A549 (cell line): Measurements from ENCODE around the gene GATAD2A.

ENCODE experiments used
- BHLHE40 ChIP-seq: IDR thresholded peaks from 2 replicates; pipeline ENCODE4 v1.6.1; 2012; ENCODE audit warnings: low read depth, low read length, inconsistent platforms
- CEBPB ChIP-seq, 2 experiments: fragments of >200 bp in 1 of 2; sonication (Bioruptor Twin) in 1 of 2; formaldehyde crosslinking in 1 of 2; IDR thresholded peaks; 2 replicates each; pipeline ENCODE4 v1.6.1; 2012 to 2016
- CHD2 ChIP-seq: fragments of 150-350 bp; IDR thresholded peaks from 2 replicates; pipeline ENCODE4 v1.6.1; 2014; ENCODE audit warnings: low read length; ENCODE audit not compliant: partially characterized antibody
- CTCF ChIP-seq: fragments of >200 bp; sonication (Bioruptor Twin); formaldehyde crosslinking; IDR thresholded peaks from 3 replicates; pipeline ENCODE4 v1.5.1; 2016
- ESRRA ChIP-seq: fragments of 150-350 bp; IDR thresholded peaks from 2 replicates; pipeline ENCODE4 v1.6.1; 2014; ENCODE audit warnings: mild to moderate bottlenecking, low read length, borderline replicate concordance
- MYC ChIP-seq: IDR thresholded peaks from 2 replicates; pipeline ENCODE4 v1.6.1; 2012; ENCODE audit warnings: mild to moderate bottlenecking, inconsistent platforms, low read length, improper control_type of control experiment, borderline replicate concordance
- NPAS2 ChIP-seq: fragments of 250-450 bp; sonication (Bioruptor Pico); IDR thresholded peaks from 2 replicates; pipeline ENCODE4 v1.8.0; 2022; ENCODE audit warnings: mild to moderate bottlenecking, moderate library complexity, borderline replicate concordance
- RCOR1 ChIP-seq: fragments of 150-350 bp; IDR thresholded peaks from 2 replicates; pipeline ENCODE4 v1.6.1; 2014; ENCODE audit warnings: antibody characterized with exemption, low read length, low read depth
- REST ChIP-seq: fragments of 200-600 bp; sonication (generic); IDR thresholded peaks from 2 replicates; pipeline ENCODE4 v1.6.1; 2016; ENCODE audit warnings: antibody characterized with exemption, mild to moderate bottlenecking, moderate library complexity
- RFX5 ChIP-seq: fragments of 450-650 bp; IDR thresholded peaks from 2 replicates; pipeline ENCODE4 v1.7.1; 2014; ENCODE audit warnings: antibody characterized with exemption, mild to moderate bottlenecking, moderate library complexity
- RNF2 ChIP-seq: fragments of 200-600 bp; sonication (generic); IDR thresholded peaks from 2 replicates; pipeline ENCODE4 v1.6.1; 2016; ENCODE audit warnings: low read depth, mild to moderate bottlenecking, antibody characterized with exemption, moderate library complexity, borderline replicate concordance
- TF ChIP-seq, protein P1 (sequence below): IDR thresholded peaks from 2 replicates; pipeline ENCODE4 v1.6.1; 2012
- TF ChIP-seq, protein P2 (sequence below): fragments of 250-450 bp; sonication (Bioruptor Pico); IDR thresholded peaks from 2 replicates; pipeline ENCODE4 v1.5.0; 2021; ENCODE audit warnings: mild to moderate bottlenecking, moderate library complexity, borderline replicate concordance
- TF ChIP-seq, protein P3 (sequence below): fragments of >200 bp; sonication (Bioruptor Twin); formaldehyde crosslinking; IDR thresholded peaks from 3 replicates; pipeline ENCODE4 v1.6.1; 2016

- TF ChIP-seq RCOR1 (no peak), CTCF (no peak), RNF2 (no peak), BHLHE40 (no peak), REST (no peak), CEBPB (IDR thresholded peaks at IDR 0.05) (no peak), ESRRA (no peak), MYC (no peak), CHD2 (no peak), NPAS2 (CRISPR knock-in tag) (no peak), RFX5 (no peak)
- TF ChIP-seq, protein P1, sequence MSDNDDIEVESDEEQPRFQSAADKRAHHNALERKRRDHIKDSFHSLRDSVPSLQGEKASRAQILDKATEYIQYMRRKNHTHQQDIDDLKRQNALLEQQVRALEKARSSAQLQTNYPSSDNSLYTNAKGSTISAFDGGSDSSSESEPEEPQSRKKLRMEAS, result no peak
- TF ChIP-seq, protein P2, sequence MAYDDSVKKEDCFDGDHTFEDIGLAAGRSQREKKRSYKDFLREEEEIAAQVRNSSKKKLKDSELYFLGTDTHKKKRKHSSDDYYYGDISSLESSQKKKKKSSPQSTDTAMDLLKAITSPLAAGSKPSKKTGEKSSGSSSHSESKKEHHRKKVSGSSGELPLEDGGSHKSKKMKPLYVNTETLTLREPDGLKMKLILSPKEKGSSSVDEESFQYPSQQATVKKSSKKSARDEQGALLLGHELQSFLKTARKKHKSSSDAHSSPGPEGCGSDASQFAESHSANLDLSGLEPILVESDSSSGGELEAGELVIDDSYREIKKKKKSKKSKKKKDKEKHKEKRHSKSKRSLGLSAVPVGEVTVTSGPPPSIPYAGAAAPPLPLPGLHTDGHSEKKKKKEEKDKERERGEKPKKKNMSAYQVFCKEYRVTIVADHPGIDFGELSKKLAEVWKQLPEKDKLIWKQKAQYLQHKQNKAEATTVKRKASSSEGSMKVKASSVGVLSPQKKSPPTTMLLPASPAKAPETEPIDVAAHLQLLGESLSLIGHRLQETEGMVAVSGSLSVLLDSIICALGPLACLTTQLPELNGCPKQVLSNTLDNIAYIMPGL, result no peak
- TF ChIP-seq, protein P3, sequence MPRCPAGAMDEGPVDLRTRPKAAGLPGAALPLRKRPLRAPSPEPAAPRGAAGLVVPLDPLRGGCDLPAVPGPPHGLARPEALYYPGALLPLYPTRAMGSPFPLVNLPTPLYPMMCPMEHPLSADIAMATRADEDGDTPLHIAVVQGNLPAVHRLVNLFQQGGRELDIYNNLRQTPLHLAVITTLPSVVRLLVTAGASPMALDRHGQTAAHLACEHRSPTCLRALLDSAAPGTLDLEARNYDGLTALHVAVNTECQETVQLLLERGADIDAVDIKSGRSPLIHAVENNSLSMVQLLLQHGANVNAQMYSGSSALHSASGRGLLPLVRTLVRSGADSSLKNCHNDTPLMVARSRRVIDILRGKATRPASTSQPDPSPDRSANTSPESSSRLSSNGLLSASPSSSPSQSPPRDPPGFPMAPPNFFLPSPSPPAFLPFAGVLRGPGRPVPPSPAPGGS, result no peak
These were observed 75.2 kb downstream of the GATAD2A start for GRCh38 chr19:19480688-19481087.
